Measurements from ENCODE around the gene POLR3B. TPM values are rescaled to one million over a fixed set of nuclear protein-coding genes. Genes with fewer than 3 reads are reported as not detected.

POLR3B gene
- total RNA-seq, 2 donors from 2014 or later = 9.0 to 12.4 TPM

DNA sequence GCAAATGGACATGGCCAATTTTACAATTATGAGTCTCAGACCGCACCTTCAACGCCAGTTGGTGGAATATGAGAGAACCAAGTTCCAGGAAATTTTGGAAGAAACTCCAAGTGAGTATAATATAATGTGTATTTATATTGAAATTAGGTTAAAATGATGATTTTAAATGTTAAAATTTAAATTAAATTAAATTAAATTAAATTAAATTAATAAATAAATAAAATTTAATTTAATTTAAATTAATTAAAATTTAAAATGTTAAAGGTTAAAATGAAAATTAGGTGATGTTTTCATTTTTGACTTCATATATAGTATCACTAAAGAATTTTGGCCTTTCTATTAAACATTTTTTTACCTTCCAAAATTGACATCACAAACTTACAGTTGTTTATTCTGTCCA lies 34.0 kb upstream of the POLR3B start:
- no peaks in the 10 kb centered on the region for H3K9me3 Mint-ChIP-seq
- no peak overlapping the region for H3K27ac Mint-ChIP-seq
- Histone ChIP-seq H3K27ac (ENCODE audit: low read depth, low read length) (no peak overlapping the region), H3K4me1 (ENCODE audit: control insufficient read depth, insufficient read depth, low read length) (no peaks in the 10 kb centered on the region), H3K9ac (ENCODE audit: extremely low read depth, low read length, poor library complexity, severe bottlenecking) (no peak overlapping the region), H3K9me3 (ENCODE audit: control insufficient read depth, low read length) (no peaks in the 10 kb centered on the region), H3K36me3 (ENCODE audit: control insufficient read depth, insufficient read depth, low read length) (no peaks in the 10 kb centered on the region), H3K27me3 (ENCODE audit: control insufficient read depth, insufficient read depth, low read length, poor library complexity, severe bottlenecking) (no peaks in the 10 kb centered on the region), H3K4me3 (ENCODE audit: low read length) (no peak overlapping the region)
- 93% methylated on average over 2 of the region's 2 CpGs; no CpG with 5 or more reads in 1 of the 2 experiments for WGBS, 2 experiments (ENCODE audit: insufficient coverage in 1 of 2, insufficient read length in 1 of 2)
- no peak for DNase-seq
- no peaks in the 10 kb centered on the region for H3K4me1 Mint-ChIP-seq
- no peaks in the 10 kb centered on the region for H3K27me3 Mint-ChIP-seq (ENCODE audit: insufficient read depth)
- peaks cover 13% of the 10 kb centered on the region for H3K36me3 Mint-ChIP-seq (ENCODE audit: low read depth)
- TF ChIP-seq, protein P1, sequence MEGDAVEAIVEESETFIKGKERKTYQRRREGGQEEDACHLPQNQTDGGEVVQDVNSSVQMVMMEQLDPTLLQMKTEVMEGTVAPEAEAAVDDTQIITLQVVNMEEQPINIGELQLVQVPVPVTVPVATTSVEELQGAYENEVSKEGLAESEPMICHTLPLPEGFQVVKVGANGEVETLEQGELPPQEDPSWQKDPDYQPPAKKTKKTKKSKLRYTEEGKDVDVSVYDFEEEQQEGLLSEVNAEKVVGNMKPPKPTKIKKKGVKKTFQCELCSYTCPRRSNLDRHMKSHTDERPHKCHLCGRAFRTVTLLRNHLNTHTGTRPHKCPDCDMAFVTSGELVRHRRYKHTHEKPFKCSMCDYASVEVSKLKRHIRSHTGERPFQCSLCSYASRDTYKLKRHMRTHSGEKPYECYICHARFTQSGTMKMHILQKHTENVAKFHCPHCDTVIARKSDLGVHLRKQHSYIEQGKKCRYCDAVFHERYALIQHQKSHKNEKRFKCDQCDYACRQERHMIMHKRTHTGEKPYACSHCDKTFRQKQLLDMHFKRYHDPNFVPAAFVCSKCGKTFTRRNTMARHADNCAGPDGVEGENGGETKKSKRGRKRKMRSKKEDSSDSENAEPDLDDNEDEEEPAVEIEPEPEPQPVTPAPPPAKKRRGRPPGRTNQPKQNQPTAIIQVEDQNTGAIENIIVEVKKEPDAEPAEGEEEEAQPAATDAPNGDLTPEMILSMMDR (conservative IDR thresholded peaks at IDR 0.05) = no peak
- no peak overlapping the region for H3K4me3 Mint-ChIP-seq

DNA sequence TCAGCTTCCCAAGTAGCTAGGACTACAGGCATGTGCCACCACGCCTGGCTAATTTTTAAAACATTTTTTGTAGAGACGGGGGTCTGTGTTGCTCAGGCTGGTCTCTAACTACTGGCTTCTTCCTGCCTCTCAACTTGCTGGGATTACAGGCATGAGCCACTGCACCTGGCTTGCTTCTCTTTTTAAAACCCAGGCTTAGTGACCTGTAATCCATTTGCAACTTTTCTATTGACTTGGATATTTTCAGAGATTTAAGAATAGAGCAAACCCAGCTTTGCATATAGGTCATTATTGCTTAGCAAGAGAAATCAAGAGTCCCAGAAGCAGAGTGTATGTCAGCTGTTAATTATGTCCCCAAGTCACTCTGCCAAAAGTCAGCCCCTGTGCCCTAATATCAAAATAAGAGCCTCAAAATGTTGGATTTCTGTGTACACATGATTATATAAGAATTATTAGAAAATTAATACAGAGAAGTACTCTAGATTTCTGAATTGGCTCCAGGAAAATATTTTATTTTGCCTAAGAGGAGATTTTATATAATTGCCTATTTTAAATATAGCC lies 30.2 kb upstream of the POLR3B start:
- H3K36me3 ChIP-seq (ENCODE audit: control insufficient read depth, insufficient read depth, low read length) = no peaks in the 10 kb centered on the region
- DNase-seq = no peak
- H3K27me3 ChIP-seq (ENCODE audit: control insufficient read depth, insufficient read depth, low read length, poor library complexity, severe bottlenecking) = no peaks in the 10 kb centered on the region
- Mint-ChIP-seq H3K27me3 (ENCODE audit: insufficient read depth) (no peaks in the 10 kb centered on the region), H3K9me3 (peaks cover 3% of the 10 kb centered on the region), H3K4me1 (peaks cover 8% of the 10 kb centered on the region), H3K36me3 (ENCODE audit: low read depth) (peaks cover 12% of the 10 kb centered on the region), H3K4me3 (no peak overlapping the region), H3K27ac (no peak overlapping the region)
- no peak overlapping the region for H3K9ac ChIP-seq (ENCODE audit: extremely low read depth, low read length, poor library complexity, severe bottlenecking)
- TF ChIP-seq, protein P1 (conservative IDR thresholded peaks at IDR 0.05) = no peak
- H3K9me3 ChIP-seq (ENCODE audit: control insufficient read depth, low read length) = no peaks in the 10 kb centered on the region
- no peak overlapping the region for H3K4me3 ChIP-seq (ENCODE audit: low read length)
- 83 to 100% methylated on average over 2 of the region's 2 CpGs for WGBS, 2 experiments (ENCODE audit: insufficient coverage in 1 of 2, insufficient read length in 1 of 2)
- H3K4me1 ChIP-seq (ENCODE audit: control insufficient read depth, insufficient read depth, low read length) = no peaks in the 10 kb centered on the region
- no peak overlapping the region for H3K27ac ChIP-seq (ENCODE audit: low read depth, low read length)

DNA sequence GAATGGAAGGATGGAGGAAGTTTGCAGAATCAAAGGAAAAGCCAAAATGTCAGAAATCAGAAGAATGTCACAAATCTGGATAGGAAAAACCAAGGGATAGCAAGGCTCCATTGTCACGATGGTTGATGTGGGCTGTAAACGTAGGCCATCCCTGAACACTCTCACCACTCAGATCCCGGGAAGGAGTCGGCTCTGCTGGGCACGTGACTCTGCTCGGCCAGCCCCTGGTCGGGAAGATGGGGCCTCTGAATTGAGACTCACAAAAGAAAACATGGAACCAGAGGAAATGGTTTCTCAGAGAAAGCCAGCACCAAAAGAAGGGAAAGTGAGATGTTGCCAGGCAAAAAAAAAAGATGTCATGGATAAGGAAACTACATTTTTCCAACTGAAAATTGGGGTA lies 28.8 kb upstream of the POLR3B start:
- Mint-ChIP-seq H3K4me3 (no peak overlapping the region), H3K4me1 (peaks cover 8% of the 10 kb centered on the region), H3K9me3 (peaks cover 8% of the 10 kb centered on the region), H3K27me3 (ENCODE audit: insufficient read depth) (no peaks in the 10 kb centered on the region), H3K36me3 (ENCODE audit: low read depth) (peaks cover 13% of the 10 kb centered on the region), H3K27ac (no peak overlapping the region)
- Histone ChIP-seq H3K9me3 (ENCODE audit: control insufficient read depth, low read length) (no peaks in the 10 kb centered on the region), H3K27me3 (ENCODE audit: control insufficient read depth, insufficient read depth, low read length, poor library complexity, severe bottlenecking) (no peaks in the 10 kb centered on the region), H3K9ac (ENCODE audit: extremely low read depth, low read length, poor library complexity, severe bottlenecking) (no peak overlapping the region), H3K4me1 (ENCODE audit: control insufficient read depth, insufficient read depth, low read length) (no peaks in the 10 kb centered on the region), H3K27ac (ENCODE audit: low read depth, low read length) (no peak overlapping the region), H3K36me3 (ENCODE audit: control insufficient read depth, insufficient read depth, low read length) (no peaks in the 10 kb centered on the region), H3K4me3 (ENCODE audit: low read length) (no peak overlapping the region)
- DNase-seq = no peak
- WGBS, 2 experiments (ENCODE audit: insufficient coverage in 1 of 2, insufficient read length in 1 of 2) = 93 to 96% methylated on average over 3 to 7 of the region's 7 CpGs
- TF ChIP-seq, protein P1 (conservative IDR thresholded peaks at IDR 0.05) = no peak
